Activated CD4-positive, alpha-beta T cell treated with anti-CD3 and anti-CD28 coated beads for 36 hours (primary cell): ENCODE measurements around the gene TLL2. TPM values are rescaled to one million over a fixed set of nuclear protein-coding genes. Genes with fewer than 3 reads are reported as not detected.

Experiments
- ATAC-seq: fragments of 200-7000 bp; cut with Tn5 transposase; one replicate; pipeline ENCODE4 v1.10.0; 2021; ENCODE audit warnings: mild to moderate bottlenecking, moderate library complexity
- CTCF ChIA-PET: fragments of 350-600 bp; sonication (Branson Sonifier 250); formaldehyde crosslinking; loops from one replicate; lab custom pipeline; 2021; ENCODE audit warnings: antibody characterized with exemption; lab: Charles Lee
- POLR2A ChIA-PET: fragments of 350-600 bp; sonication (Branson Sonifier 250); formaldehyde crosslinking; loops from one replicate; lab custom pipeline; 2021; ENCODE audit warnings: antibody characterized with exemption, inconsistent platforms; lab: Charles Lee
- DNase-seq: peaks from one replicate; pipeline ENCODE4 v3.0.0-alpha.2; 2020
- H3K27ac Mint-ChIP-seq: one replicate; pipeline ENCODE4 v1.8.0; 2021; ENCODE audit warnings: mixed read lengths
- H3K27me3 Mint-ChIP-seq: one replicate; pipeline ENCODE4 v1.8.0; 2021; ENCODE audit warnings: mixed read lengths
- H3K36me3 Mint-ChIP-seq: one replicate; pipeline ENCODE4 v1.8.0; 2021; ENCODE audit warnings: low read depth, mixed read lengths
- H3K4me1 Mint-ChIP-seq: one replicate; pipeline ENCODE4 v1.8.0; 2021; ENCODE audit warnings: mixed read lengths
- H3K4me3 Mint-ChIP-seq: one replicate; pipeline ENCODE4 v1.8.0; 2021; ENCODE audit warnings: mild to moderate bottlenecking, moderate library complexity, mixed read lengths
- H3K9me3 Mint-ChIP-seq: one replicate; pipeline ENCODE4 v1.8.0; 2021; ENCODE audit warnings: low read depth, mixed read lengths
- intact Hi-C, 2 experiments: fragments of 100-400 bp; cut with DNase I in 1 of 2; cut with micrococcal nuclease in 1 of 2; formaldehyde crosslinking; loops; one replicate each; pipeline versions ENCODE4 v1.14.2 to v1.15.1; 2022 to 2024; cut with DNase I, micrococcal nuclease
- total RNA-seq, 2 experiments: library from RNA; stranded (reverse); gene quantifications; one replicate each; pipeline ENCODE4 v1.2.3, GENCODE V29; 2021

TLL2 gene
- total RNA-seq, 2 experiments from 2014 or later, result 0.02 TPM; not detected in 1

DNA sequence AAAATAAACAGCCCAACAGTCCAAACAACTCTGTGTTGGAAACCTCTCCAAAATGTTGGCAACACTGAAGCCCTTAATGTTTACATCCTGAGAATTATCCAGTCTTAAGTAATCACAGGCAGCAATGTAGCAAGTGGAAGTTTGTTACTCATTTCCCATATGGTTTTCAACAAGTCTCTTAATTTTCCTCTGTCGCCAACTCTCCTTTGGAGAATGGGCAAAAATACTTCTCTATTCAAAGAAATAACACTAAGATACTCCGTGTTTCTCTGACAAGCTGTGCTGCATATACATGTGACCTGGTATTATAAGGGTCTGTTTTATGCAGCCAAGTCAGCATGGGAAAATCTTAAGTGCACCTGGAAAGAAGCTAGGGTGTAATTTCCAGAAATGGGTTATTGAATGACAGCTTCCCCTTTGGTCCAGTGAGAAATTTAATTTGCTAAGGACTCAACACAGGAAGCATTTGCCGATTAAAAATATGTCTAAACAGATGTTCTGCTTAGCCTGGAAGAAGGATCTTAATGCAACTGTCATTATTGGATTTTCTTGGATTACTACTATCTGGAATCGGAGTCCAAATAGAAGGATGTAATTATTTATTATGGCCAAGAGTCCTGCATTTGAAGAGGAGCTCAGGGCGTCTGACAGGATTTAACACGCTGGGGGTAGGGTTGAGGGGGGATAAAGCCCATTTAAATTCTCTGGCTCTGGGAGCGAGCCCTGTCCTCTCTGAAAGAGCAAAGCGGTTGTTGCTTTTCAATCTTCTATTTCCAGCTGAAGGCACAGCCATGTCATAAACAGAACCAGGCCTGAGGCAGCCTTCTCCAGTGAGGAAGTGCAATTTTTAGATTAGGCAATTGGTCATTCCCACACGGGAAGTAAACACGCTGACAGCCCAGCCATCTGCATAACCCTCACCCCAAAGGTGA, 73.1 kb downstream of the TLL2 start:
- H3K27me3 Mint-ChIP-seq, result peaks cover 8% of the 10 kb centered on the region
- H3K4me1 Mint-ChIP-seq, result no peaks in the 10 kb centered on the region
- H3K9me3 Mint-ChIP-seq, result no peaks in the 10 kb centered on the region
- no peaks in the 10 kb centered on the region for H3K36me3 Mint-ChIP-seq
- no peak overlapping the region for H3K27ac Mint-ChIP-seq
- no peak for ATAC-seq
- H3K4me3 Mint-ChIP-seq, result no peak overlapping the region
- ChIA-PET POLR2A (no interaction called here), CTCF (interaction anchor here (1.0 to 1.3 kb wide), 3 partner anchors 26 to 200 kb away, joined by 3 read pairs; no protein-coding TSS in a partner anchor)
- DNase-seq, result no peak
- intact Hi-C loops, result no loop called here

DNA sequence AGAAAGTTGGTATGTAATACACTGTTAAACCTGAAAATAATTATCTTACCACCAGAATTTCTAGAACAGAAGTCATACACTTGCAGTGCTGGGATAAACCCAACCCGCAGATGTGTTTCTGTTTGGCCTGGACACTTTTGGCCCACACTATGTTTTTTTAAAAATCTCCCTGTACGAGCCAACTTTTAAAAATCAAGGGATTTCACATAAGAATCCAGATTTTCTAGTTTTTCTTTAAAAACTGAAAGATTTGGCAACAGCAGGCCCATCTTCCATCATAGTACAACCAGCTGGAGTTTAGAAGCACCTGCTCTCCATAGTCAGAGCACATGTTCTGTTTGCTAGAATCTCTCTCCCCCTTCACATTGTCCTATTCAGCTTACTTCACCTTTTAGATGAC, 74.0 kb downstream of the TLL2 start:
- ATAC-seq (no peak), DNase-seq (no peak)
- POLR2A ChIA-PET, result no interaction called here
- H3K27ac Mint-ChIP-seq, result no peak overlapping the region
- intact Hi-C loops, result no loop called here
- CTCF ChIA-PET, result interaction anchor here (1.3 kb wide), 1 partner anchor 201 kb away, joined by 3 read pairs; no protein-coding TSS in a partner anchor
- peaks cover 3% of the 10 kb centered on the region for H3K9me3 Mint-ChIP-seq
- no peaks in the 10 kb centered on the region for H3K4me1 Mint-ChIP-seq
- H3K27me3 Mint-ChIP-seq, result peaks cover 5% of the 10 kb centered on the region
- no peaks in the 10 kb centered on the region for H3K36me3 Mint-ChIP-seq
- H3K4me3 Mint-ChIP-seq, result no peak overlapping the region

GRCh38 chr10:96436035-96436434, 77.7 kb downstream of the TLL2 start:
- intact Hi-C loops, result no loop called here
- Mint-ChIP-seq H3K4me1 (no peaks in the 10 kb centered on the region), H3K27ac (no peak overlapping the region), H3K4me3 (no peak overlapping the region), H3K36me3 (no peaks in the 10 kb centered on the region), H3K27me3 (peaks cover 5% of the 10 kb centered on the region), H3K9me3 (peaks cover 3% of the 10 kb centered on the region)
- DNase-seq (no peak), ATAC-seq (no peak)
- POLR2A ChIA-PET, result no interaction called here
- CTCF ChIA-PET, result interaction anchor here (0.7 kb wide), 1 partner anchor 15 kb away, joined by 3 read pairs; no protein-coding TSS in a partner anchor

- Mint-ChIP-seq H3K4me1 (no peaks in the 10 kb centered on the region), H3K27ac (no peak overlapping the region), H3K36me3 (no peaks in the 10 kb centered on the region), H3K27me3 (peaks cover 15% of the 10 kb centered on the region), H3K4me3 (no peak overlapping the region), H3K9me3 (peaks cover 3% of the 10 kb centered on the region)
- POLR2A ChIA-PET, result no interaction called here
- CTCF ChIA-PET, result no interaction called here
- DNase-seq, result no peak
- no peak for ATAC-seq
- intact Hi-C loops, result no loop called here
Measured at GRCh38 chr10:96431211-96431970, 82.3 kb downstream of the TLL2 start.

- intact Hi-C loops, result no loop called here
- no peak overlapping the region for H3K4me3 Mint-ChIP-seq
- H3K36me3 Mint-ChIP-seq, result no peaks in the 10 kb centered on the region
- H3K4me1 Mint-ChIP-seq, result no peaks in the 10 kb centered on the region
- POLR2A ChIA-PET, result no interaction called here
- ATAC-seq (no peak), DNase-seq (no peak)
- peaks cover 17% of the 10 kb centered on the region for H3K27me3 Mint-ChIP-seq
- CTCF ChIA-PET, result interaction anchor here (0.8 to 2.2 kb wide), 2 partner anchors 10 to 81 kb away, joined by 3 to 5 read pairs; no protein-coding TSS in a partner anchor
- H3K9me3 Mint-ChIP-seq, result no peaks in the 10 kb centered on the region
- H3K27ac Mint-ChIP-seq, result no peak overlapping the region
Measured at GRCh38 chr10:96427291-96427690, 86.4 kb downstream of the TLL2 start.

GRCh38 chr10:96422525-96422924, 91.2 kb downstream of the TLL2 start:
- DNase-seq (no peak), ATAC-seq (no peak)
- H3K4me1 Mint-ChIP-seq, result no peaks in the 10 kb centered on the region
- H3K9me3 Mint-ChIP-seq, result no peaks in the 10 kb centered on the region
- no peak overlapping the region for H3K27ac Mint-ChIP-seq
- ChIA-PET POLR2A (no interaction called here), CTCF (no interaction called here)
- peaks cover 8% of the 10 kb centered on the region for H3K27me3 Mint-ChIP-seq
- intact Hi-C loops, result no loop called here
- H3K36me3 Mint-ChIP-seq, result no peaks in the 10 kb centered on the region
- no peak overlapping the region for H3K4me3 Mint-ChIP-seq

GRCh38 chr10:96421995-96422394, 91.7 kb downstream of the TLL2 start:
- Mint-ChIP-seq H3K4me1 (no peaks in the 10 kb centered on the region), H3K9me3 (no peaks in the 10 kb centered on the region), H3K36me3 (no peaks in the 10 kb centered on the region), H3K27ac (no peak overlapping the region), H3K27me3 (peaks cover 5% of the 10 kb centered on the region), H3K4me3 (no peak overlapping the region)
- ATAC-seq, result no peak
- intact Hi-C loops, result no loop called here
- no peak for DNase-seq
- ChIA-PET CTCF (no interaction called here), POLR2A (no interaction called here)

DNA sequence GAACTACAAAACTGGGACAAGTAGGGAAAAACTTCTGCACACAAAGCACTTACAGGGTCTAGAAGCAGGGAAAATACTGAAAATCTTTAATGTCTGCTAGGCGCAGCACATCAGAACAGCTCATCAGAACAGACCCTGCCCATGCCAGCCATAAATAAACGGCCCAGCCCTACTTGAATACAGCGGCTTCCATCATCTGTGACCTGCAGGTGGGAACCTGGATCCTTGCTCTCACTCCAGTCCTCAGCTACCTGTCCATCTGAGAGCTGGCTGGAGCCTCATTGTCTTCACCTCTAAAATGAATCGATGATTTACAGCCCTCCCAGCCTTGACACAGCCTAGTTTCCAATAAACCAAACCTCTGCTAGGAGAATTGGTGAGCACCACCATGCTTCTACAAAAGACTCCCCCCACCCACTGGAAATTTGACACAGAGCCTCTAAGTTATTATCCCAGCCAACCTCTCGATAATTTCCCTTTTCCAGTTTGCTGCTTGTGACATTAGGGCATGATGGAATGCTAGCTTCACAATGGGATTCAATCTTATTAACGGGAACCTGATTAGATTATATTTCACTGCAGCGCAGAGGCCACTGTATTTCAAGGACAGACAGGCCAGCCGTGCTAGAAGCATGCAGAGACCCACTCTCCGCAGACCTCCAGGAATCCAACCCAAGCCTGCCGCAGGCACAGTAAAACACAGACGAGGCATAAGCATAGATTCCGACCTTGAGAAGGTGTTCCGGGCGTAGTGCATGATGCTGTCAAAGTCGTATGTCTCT, 93.3 kb downstream of the TLL2 start:
- intact Hi-C loops, result no loop called here
- Mint-ChIP-seq H3K4me3 (no peak overlapping the region), H3K9me3 (no peaks in the 10 kb centered on the region), H3K4me1 (no peaks in the 10 kb centered on the region), H3K27me3 (peaks cover 2% of the 10 kb centered on the region), H3K27ac (no peak overlapping the region), H3K36me3 (no peaks in the 10 kb centered on the region)
- ATAC-seq (no peak), DNase-seq (no peak)
- CTCF ChIA-PET, result interaction anchor here (0.9 to 1.7 kb wide), 2 partner anchors 9 to 16 kb away, joined by 3 to 5 read pairs; no protein-coding TSS in a partner anchor
- POLR2A ChIA-PET, result no interaction called here

DNA sequence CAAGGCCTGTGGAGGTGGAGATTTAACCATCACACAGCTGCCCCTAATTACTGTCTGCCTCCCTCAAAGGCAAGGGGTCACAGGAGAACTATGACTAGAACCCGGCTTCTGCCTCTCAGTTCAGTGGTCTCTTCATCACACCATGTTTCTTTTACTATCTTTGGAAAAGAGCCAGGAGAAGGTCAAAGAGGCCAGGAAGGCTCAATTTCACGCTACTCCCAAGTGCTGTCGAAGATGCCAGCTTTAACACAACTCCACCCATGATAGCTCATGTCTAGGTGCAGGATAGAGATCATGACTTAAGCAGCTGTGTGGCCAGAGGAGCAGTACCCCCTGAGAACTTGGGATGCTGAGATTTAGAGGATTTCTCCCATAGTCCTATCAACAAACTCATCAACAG, 94.4 kb downstream of the TLL2 start:
- Mint-ChIP-seq H3K27me3 (peaks cover 2% of the 10 kb centered on the region), H3K36me3 (no peaks in the 10 kb centered on the region), H3K4me1 (no peaks in the 10 kb centered on the region), H3K9me3 (no peaks in the 10 kb centered on the region), H3K4me3 (no peak overlapping the region), H3K27ac (no peak overlapping the region)
- intact Hi-C loops, result no loop called here
- ATAC-seq (no peak), DNase-seq (no peak)
- POLR2A ChIA-PET, result no interaction called here
- CTCF ChIA-PET, result interaction anchor here (0.6 to 1.7 kb wide), 4 partner anchors 17 to 555 kb away, joined by 3 to 5 read pairs (median 4); partner anchors contain the start of gene TLL2

DNA sequence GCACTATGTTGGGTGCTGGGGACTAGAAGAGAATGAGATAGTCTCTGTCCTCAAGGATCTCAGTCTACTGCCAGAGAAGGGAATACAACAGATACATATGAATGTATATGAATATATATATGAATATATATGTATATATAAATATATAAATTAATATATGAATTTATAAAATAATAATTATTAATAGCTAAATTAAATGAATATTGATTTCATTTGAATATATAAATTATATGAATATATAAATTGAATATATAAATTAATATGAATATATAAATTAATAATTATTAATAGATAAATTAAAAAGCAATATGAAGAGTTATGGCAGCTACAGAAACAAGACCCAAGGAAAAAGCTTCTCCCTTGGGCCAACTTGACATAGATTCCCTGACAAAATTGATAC, 95.1 kb downstream of the TLL2 start:
- Mint-ChIP-seq H3K4me1 (no peaks in the 10 kb centered on the region), H3K9me3 (no peaks in the 10 kb centered on the region), H3K27me3 (no peaks in the 10 kb centered on the region), H3K27ac (no peak overlapping the region), H3K4me3 (no peak overlapping the region), H3K36me3 (no peaks in the 10 kb centered on the region)
- ChIA-PET POLR2A (no interaction called here), CTCF (interaction anchor here (1.4 to 1.5 kb wide), 2 partner anchors 48 to 95 kb away, joined by 4 to 5 read pairs; partner anchors contain the start of gene TLL2)
- DNase-seq, result no peak
- intact Hi-C loops, result no loop called here
- no peak for ATAC-seq

DNA sequence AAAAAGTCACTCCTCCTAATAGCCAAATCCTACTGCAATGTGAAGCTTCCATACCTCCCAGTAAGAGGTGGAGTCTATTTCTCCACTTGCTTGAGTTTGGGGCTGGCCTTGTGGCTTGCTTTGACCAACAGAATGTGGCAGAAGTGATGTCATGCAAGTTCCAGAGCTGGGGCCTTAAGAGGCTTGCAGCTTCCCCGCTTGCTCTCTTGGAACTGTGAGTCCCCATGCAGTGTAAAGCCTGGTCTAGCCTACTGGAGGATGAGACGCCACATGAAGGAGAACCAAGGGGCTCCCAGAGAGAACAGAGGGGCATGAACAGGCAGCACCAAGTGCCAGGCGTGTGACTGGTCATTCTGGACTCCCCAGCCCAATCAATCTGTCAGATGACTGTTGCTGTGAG, 96.3 kb downstream of the TLL2 start:
- Mint-ChIP-seq H3K27me3 (peaks cover 4% of the 10 kb centered on the region), H3K4me1 (no peaks in the 10 kb centered on the region), H3K36me3 (no peaks in the 10 kb centered on the region), H3K27ac (no peak overlapping the region), H3K4me3 (no peak overlapping the region), H3K9me3 (no peaks in the 10 kb centered on the region)
- ChIA-PET POLR2A (no interaction called here), CTCF (interaction anchor here (0.6 to 1.5 kb wide), 4 partner anchors 9 to 581 kb away, joined by 3 to 5 read pairs (median 4); partner anchors contain the start of gene TLL2)
- intact Hi-C loops, result no loop called here
- no peak for ATAC-seq
- no peak for DNase-seq
